Esophagus muscularis mucosa (tissue), 4 donors: ENCODE results near the gene SCAF8.

Experiments
- EP300 ChIP-seq: sonication (generic); formaldehyde crosslinking; IDR thresholded peaks from one replicate; pipeline ENCODE4 v1.6.1; 2017; ENCODE audit warnings: antibody characterized with exemption
- POLR2A ChIP-seq: fragments of 450-650 bp; IDR thresholded peaks from one replicate; pipeline ENCODE4 v1.6.1; 2017; ENCODE audit warnings: antibody characterized with exemption, moderate library complexity, mild to moderate bottlenecking, low read depth
- POLR2AphosphoS5 ChIP-seq, 2 donors: sonication (generic); formaldehyde crosslinking; IDR thresholded peaks; one replicate each; pipeline ENCODE4 v1.6.1; 2017; ENCODE audit warnings: antibody characterized with exemption in 2 of 2
- TF ChIP-seq, protein P1 (sequence below), 3 experiments: fragments of 200-600 bp in 2 of 3; fragments of 450-650 bp in 1 of 3; sonication (generic) in 2 of 3; IDR thresholded peaks; one replicate each; pipeline ENCODE4 v1.5.1; 2017 to 2019; ENCODE audit warnings: antibody characterized with exemption in 3 of 3, mild to moderate bottlenecking in 2 of 3, moderate library complexity in 1 of 3

DNA sequence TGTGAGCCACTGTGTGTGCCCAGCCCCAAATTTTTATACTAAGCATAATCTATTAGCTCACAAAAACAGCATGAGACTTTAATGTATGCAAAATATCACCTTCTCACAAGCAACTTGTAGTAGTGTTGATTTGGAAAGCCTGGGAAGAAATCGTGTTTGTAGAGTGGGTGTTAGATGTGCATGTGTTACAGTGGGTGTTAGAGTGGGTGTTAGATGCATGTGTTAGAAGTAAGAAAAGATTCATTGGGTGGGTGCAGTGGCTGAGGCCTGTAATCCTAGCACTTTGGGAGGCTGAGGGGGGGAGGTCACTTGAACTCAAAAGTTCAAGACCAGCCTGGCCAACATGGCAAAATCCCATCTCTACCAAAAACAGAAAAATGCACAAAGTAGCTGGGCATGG lies 6.3 kb upstream of the SCAF8 start:
- TF ChIP-seq, protein P1, sequence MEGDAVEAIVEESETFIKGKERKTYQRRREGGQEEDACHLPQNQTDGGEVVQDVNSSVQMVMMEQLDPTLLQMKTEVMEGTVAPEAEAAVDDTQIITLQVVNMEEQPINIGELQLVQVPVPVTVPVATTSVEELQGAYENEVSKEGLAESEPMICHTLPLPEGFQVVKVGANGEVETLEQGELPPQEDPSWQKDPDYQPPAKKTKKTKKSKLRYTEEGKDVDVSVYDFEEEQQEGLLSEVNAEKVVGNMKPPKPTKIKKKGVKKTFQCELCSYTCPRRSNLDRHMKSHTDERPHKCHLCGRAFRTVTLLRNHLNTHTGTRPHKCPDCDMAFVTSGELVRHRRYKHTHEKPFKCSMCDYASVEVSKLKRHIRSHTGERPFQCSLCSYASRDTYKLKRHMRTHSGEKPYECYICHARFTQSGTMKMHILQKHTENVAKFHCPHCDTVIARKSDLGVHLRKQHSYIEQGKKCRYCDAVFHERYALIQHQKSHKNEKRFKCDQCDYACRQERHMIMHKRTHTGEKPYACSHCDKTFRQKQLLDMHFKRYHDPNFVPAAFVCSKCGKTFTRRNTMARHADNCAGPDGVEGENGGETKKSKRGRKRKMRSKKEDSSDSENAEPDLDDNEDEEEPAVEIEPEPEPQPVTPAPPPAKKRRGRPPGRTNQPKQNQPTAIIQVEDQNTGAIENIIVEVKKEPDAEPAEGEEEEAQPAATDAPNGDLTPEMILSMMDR (IDR thresholded peaks at IDR 0.05), result no peak
- no peak for TF ChIP-seq POLR2A
- no peak for TF ChIP-seq POLR2AphosphoS5 (IDR thresholded peaks at IDR 0.05)
- no peak for TF ChIP-seq EP300
